Psoas muscle (tissue), 8 donors: Measurements from ENCODE around the gene SMYD3. TPM values are rescaled to one million over a fixed set of nuclear protein-coding genes. Genes with fewer than 3 reads are reported as not detected.

Experiments used
- ATAC-seq, 4 donors: fragments of 200-7000 bp; cut with Tn5 transposase; one replicate each; pipeline ENCODE4 v1.9.1; 2020; ENCODE audit warnings: moderate library complexity in 3 of 4, mild to moderate bottlenecking in 2 of 4
- DNase-seq, 2 donors: peaks; one replicate each; pipeline ENCODE4 v3.0.0-alpha.2; 2020
- H3K27ac ChIP-seq: fragments of 200-600 bp; one replicate; pipeline ENCODE4 v1.8.0; 2022
- H3K27me3 ChIP-seq, 3 donors: fragments of 200-600 bp in 1 of 3; one replicate each; pipeline versions ENCODE4 v1.6.1 to v1.8.0; 2013 to 2022; ENCODE audit warnings: low read length in 2 of 3, mild to moderate bottlenecking in 2 of 3, moderate library complexity in 1 of 3; ENCODE audit not compliant: insufficient read depth in 3 of 3
- H3K36me3 ChIP-seq, 2 donors: fragments of 200-600 bp in 1 of 2; one replicate each; pipeline versions ENCODE4 v1.6.1 to v1.8.0; 2013 to 2022; ENCODE audit warnings: low read depth in 1 of 2, mild to moderate bottlenecking in 1 of 2, moderate library complexity in 1 of 2; ENCODE audit not compliant: insufficient read depth in 1 of 2
- H3K4me1 ChIP-seq: fragments of 200-600 bp; one replicate; pipeline ENCODE4 v1.8.0; 2022
- H3K4me3 ChIP-seq: fragments of 200-600 bp; one replicate; pipeline ENCODE4 v1.8.0; 2022; ENCODE audit warnings: mild to moderate bottlenecking
- H3K9me3 ChIP-seq: fragments of 200-600 bp; one replicate; pipeline ENCODE4 v1.8.0; 2022
- WGBS, 3 donors: extraction: QIAGEN DNeasy Blood & Tissue Kit; methylation state at CpG; one replicate each; pipeline versions ENCODE4 v1.1.6 to v1.1.7; 2013; 5-methylcytosine and 5-hydroxymethylcytosine counted together
- intact Hi-C, 2 donors: fragments of 100-400 bp; cut with DNase I; formaldehyde crosslinking; loops; one replicate each; pipeline versions ENCODE4 v1.11.0 to v1.14.2; 2022
- polyA plus RNA-seq, 3 donors: library from polyadenylated mRNA; stranded (reverse); fragments of 200-250 nt; gene quantifications; one replicate each; pipeline ENCODE4 v1.2.3, GENCODE V29; 2013
- total RNA-seq, 4 donors: library from RNA; stranded (reverse); fragmentation: NEBNext Ultra II Directional in 2 of 4; extraction: Animal tissue kit (Norgen Biotek cat#: 25700) in 2 of 4; gene quantifications; one replicate each; pipeline versions ENCODE4 v1.2.1 to v1.2.4, GENCODE V29; 2021 to 2023
- TF ChIP-seq, protein P1 (sequence below): fragments of 200-600 bp; IDR thresholded peaks from one replicate; pipeline ENCODE4 v1.8.0; 2022; ENCODE audit warnings: antibody characterized with exemption
- donor health status: healthy with polysubstance abuse.
- donor health status: DM: no; HTN: no; CAD: no; lungs with moderate emphysema.
- donor health status: Bipolar disorder and iron deficiency.
- donor health status: healthy.
- donor health status: DM: yes; HTN: yes; CAD: no.
- donor health status: DM: no; HTN: no; CAD: no.
- donor health status: DM: no; HTN: no; CAD: no.
- donor health status: DM: yes; HTN: yes; CAD: no.

The SMYD3 gene
- total and polyA plus RNA-seq, 7 donors = 2.9 to 6.4 (median 4.9) TPM

DNA sequence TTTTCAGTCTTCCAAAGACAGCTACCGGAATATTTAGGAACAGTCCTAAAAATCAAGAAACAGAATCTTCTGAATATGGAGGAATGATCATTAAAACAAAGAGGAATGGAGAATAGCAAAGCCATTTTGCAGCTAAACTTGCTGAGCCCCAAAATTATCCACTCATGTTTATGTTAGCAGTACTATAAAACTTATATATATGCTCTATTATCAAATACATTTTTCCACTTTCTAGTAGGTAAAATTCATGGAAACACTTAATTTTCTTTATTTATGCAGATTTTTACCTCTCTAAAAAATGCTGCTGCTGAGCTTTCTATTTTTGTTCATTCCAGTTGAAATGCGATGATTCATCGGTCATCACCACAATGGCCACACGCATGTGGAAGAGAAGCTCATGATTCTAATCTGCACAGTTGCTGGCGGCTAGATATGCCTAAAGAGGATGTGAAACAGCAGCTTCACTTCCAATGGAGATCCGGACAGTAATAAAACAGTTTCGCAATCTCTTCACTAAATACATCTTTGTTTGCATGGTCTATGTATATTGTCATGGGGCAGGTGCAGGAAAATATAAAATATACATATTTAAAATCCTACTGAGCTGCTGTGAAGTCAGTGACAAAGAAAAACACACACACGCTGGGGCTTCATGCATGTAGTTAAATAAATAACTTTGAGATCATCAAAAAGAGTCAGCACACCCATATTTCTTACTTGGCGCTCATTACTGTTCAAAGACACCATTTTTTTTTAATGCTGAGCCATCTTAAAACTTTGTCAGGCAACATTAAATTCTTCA is 292.2 kb downstream of the SMYD3 start:
- TF ChIP-seq, protein P1, sequence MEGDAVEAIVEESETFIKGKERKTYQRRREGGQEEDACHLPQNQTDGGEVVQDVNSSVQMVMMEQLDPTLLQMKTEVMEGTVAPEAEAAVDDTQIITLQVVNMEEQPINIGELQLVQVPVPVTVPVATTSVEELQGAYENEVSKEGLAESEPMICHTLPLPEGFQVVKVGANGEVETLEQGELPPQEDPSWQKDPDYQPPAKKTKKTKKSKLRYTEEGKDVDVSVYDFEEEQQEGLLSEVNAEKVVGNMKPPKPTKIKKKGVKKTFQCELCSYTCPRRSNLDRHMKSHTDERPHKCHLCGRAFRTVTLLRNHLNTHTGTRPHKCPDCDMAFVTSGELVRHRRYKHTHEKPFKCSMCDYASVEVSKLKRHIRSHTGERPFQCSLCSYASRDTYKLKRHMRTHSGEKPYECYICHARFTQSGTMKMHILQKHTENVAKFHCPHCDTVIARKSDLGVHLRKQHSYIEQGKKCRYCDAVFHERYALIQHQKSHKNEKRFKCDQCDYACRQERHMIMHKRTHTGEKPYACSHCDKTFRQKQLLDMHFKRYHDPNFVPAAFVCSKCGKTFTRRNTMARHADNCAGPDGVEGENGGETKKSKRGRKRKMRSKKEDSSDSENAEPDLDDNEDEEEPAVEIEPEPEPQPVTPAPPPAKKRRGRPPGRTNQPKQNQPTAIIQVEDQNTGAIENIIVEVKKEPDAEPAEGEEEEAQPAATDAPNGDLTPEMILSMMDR = no peak
- Histone ChIP-seq H3K27me3 (no peaks in the 10 kb centered on the region), H3K9me3 (no peaks in the 10 kb centered on the region), H3K36me3 (no peaks in the 10 kb centered on the region), H3K4me3 (no peak overlapping the region), H3K27ac (no peak overlapping the region), H3K4me1 (no peaks in the 10 kb centered on the region)
- ATAC-seq = no peak
- intact Hi-C loops = no loop called here
- 88 to 92% (median 88%) methylated on average over 9 of the region's 9 CpGs for WGBS, 3 donors
- DNase-seq = no peak

DNA sequence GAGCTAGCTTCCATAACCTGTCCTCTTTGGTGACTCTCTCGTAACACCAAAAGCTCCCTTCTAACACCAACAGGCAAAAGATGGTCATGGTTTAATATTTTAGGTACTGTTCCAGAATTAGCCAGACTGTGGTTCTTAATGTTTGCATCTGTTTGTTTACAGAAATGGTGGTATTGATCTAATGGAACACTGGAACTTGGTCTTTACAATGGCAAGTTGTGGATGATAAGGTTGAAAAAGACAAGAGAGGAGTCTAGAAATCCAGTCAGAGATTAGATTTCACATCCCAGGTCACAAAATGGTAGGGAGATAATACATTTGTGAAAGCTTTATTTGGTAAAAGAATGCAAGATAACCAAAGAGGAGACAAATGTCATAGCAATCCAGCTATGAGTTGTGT is 293.1 kb downstream of the SMYD3 start:
- ATAC-seq (no peak), DNase-seq (no peak)
- Histone ChIP-seq H3K27me3 (no peaks in the 10 kb centered on the region), H3K4me1 (no peaks in the 10 kb centered on the region), H3K4me3 (no peak overlapping the region), H3K27ac (no peak overlapping the region), H3K36me3 (no peaks in the 10 kb centered on the region), H3K9me3 (no peaks in the 10 kb centered on the region)
- 90 to 100% (median 91%) methylated on average over 1 of the region's 1 CpG for WGBS, 3 donors
- TF ChIP-seq, protein P1 = no peak
- intact Hi-C loops = no loop called here

DNA sequence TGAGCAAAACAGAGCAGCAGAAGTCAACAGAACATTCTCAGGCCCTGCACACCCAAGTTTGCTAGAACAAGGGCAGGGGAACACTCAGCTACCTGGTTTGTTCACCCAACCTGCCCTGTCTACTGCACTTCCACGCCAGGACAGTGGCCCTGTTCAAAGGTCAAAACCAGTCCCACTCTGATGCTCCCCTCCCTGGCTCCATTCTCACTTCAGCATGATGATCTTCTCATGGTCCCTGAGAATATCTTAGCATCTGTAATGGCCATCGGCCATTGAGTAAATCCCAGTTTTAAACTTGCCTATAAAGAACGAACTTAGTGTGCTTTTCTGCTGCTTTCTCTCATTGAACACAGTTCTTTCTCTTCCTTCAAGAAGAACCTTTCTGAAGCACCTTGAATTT is 293.6 kb downstream of the SMYD3 start:
- H3K27ac ChIP-seq = no peak overlapping the region
- DNase-seq = no peak

DNA sequence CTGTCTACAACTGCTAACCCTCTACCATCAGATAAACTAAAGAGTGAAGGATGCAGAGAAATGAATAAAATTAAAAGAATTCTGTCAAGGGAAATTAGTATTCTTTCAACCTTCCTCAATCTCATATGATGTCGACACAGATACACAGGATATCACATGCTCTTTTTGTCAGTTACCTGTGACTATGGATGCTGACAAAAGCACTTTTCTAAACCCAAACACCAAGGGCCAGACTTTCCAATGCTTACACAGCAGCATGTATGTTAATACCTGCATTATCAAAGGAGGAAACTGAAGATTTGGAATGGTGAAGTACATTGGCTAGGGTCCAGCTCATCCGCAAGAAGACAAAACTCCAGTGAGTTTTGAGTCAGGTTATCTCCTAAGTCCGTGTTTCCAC is 294.0 kb downstream of the SMYD3 start:
- ATAC-seq = no peak
- 85 to 94% (median 92%) methylated on average over 3 of the region's 3 CpGs for WGBS, 3 donors
- Histone ChIP-seq H3K4me1 (no peaks in the 10 kb centered on the region), H3K27ac (no peak overlapping the region), H3K4me3 (no peak overlapping the region), H3K9me3 (no peaks in the 10 kb centered on the region), H3K36me3 (no peaks in the 10 kb centered on the region), H3K27me3 (no peaks in the 10 kb centered on the region)
- TF ChIP-seq, protein P1 = no peak
- DNase-seq = no peak
- intact Hi-C loops = no loop called here

More for the DNA sequence above, 293.6 kb downstream of the SMYD3 start:
- no peak overlapping the region for H3K4me3 ChIP-seq
- H3K27me3 ChIP-seq = no peaks in the 10 kb centered on the region
- TF ChIP-seq, protein P1 = no peak
- H3K36me3 ChIP-seq = no peaks in the 10 kb centered on the region
- intact Hi-C loops = no loop called here
- 93 to 97% (median 95%) methylated on average over 3 of the region's 3 CpGs for WGBS, 3 donors
- no peaks in the 10 kb centered on the region for H3K4me1 ChIP-seq
- H3K9me3 ChIP-seq = no peaks in the 10 kb centered on the region
- ATAC-seq = no peak

DNA sequence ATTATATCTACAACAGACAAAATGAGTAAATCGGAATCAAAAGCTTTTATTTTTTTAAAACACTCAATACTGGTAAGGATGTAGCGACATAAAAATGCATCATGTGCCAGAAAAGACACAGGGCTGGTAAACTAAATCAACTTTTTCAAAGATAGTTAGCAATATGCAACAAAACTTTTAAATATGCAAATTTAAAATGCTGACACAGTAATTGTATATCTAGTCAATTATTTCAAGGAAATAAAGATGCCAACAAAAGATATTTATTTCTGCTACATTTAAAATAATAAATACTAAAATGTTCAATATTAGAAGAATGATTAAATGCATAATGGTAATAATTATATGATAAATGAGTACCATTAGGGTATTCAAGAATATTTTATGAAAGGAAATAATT is 295.1 kb downstream of the SMYD3 start:
- no peak for ATAC-seq
- Histone ChIP-seq H3K4me1 (no peaks in the 10 kb centered on the region), H3K27ac (no peak overlapping the region), H3K27me3 (no peaks in the 10 kb centered on the region), H3K4me3 (no peak overlapping the region), H3K36me3 (no peaks in the 10 kb centered on the region), H3K9me3 (no peaks in the 10 kb centered on the region)
- TF ChIP-seq, protein P1 = no peak
- intact Hi-C loops = no loop called here
- 96 to 98% (median 98%) methylated on average over 2 of the region's 2 CpGs for WGBS, 3 donors
- DNase-seq = no peak
